Keratinocyte (primary cell): ENCODE data around the gene OPN4. TPM values are rescaled to one million over a fixed set of nuclear protein-coding genes. Genes with fewer than 3 reads are reported as not detected.

Source experiments
- DNase-seq: peaks from one replicate; pipeline ENCODE4 v3.0.0-alpha.2; 2011; ENCODE audit warnings: low read depth, missing footprints, low spot score
- FAIRE-seq: peaks from 2 replicates; lab custom pipeline; 2011; peaks lifted over from hg19 to GRCh38; lab: Jason Lieb, UNC
- H2AFZ ChIP-seq: 2 replicates; pipeline ENCODE4 v1.6.0; 2012; ENCODE audit warnings: low read length, control low read depth, inconsistent platforms; ENCODE audit not compliant: control insufficient read depth
- H3K27ac ChIP-seq: 2 replicates; pipeline ENCODE4 v1.5.1; 2011; ENCODE audit warnings: low read length; ENCODE audit not compliant: control insufficient read depth, insufficient read depth
- H3K27me3 ChIP-seq: 3 replicates; pipeline ENCODE4 v1.6.0; 2011; ENCODE audit warnings: low read length; ENCODE audit not compliant: control insufficient read depth, insufficient read depth; ENCODE audit errors: extremely low read depth
- H3K36me3 ChIP-seq, 2 experiments: 2 replicates in 1 of 2; 3 replicates in 1 of 2; pipeline ENCODE4 v1.5.1; 2011; ENCODE audit warnings: low read length in 2 of 2, mild to moderate bottlenecking in 1 of 2; ENCODE audit not compliant: control insufficient read depth in 2 of 2, insufficient read depth in 2 of 2; ENCODE audit errors: extremely low read depth in 1 of 2
- H3K4me1 ChIP-seq: 3 replicates; pipeline ENCODE4 v1.5.1; 2011; ENCODE audit warnings: low read length; ENCODE audit not compliant: control insufficient read depth, insufficient read depth; ENCODE audit errors: extremely low read depth
- H3K4me2 ChIP-seq: 3 replicates; pipeline ENCODE4 v1.6.0; 2011; ENCODE audit warnings: low read depth, low read length; ENCODE audit not compliant: control insufficient read depth, insufficient read depth; ENCODE audit errors: extremely low read depth
- H3K4me3 ChIP-seq, 3 experiments: fragments of 200-600 bp in 1 of 3; sonication (generic) in 1 of 3; 2 replicates in 2 of 3; 3 replicates in 1 of 3; pipeline ENCODE4 v1.5.1; 2011 to 2016; ENCODE audit warnings: low read length in 3 of 3, mild to moderate bottlenecking in 3 of 3, control low read depth in 2 of 3, inconsistent platforms in 1 of 3, low read depth in 1 of 3, mixed read lengths in 1 of 3, mixed run types in 1 of 3, moderate library complexity in 1 of 3; ENCODE audit not compliant: control insufficient read depth in 2 of 3, insufficient read depth in 2 of 3; ENCODE audit errors: extremely low read depth in 1 of 3
- H3K79me2 ChIP-seq: 2 replicates; pipeline ENCODE4 v1.6.0; 2012; ENCODE audit warnings: low read length; ENCODE audit not compliant: control insufficient read depth, insufficient read depth
- H3K9ac ChIP-seq: 3 replicates; pipeline ENCODE4 v1.6.0; 2011; ENCODE audit warnings: low read length; ENCODE audit not compliant: control insufficient read depth, insufficient read depth; ENCODE audit errors: extremely low read depth
- H3K9me1 ChIP-seq: 3 replicates; pipeline ENCODE4 v1.6.0; 2011; ENCODE audit warnings: low read length; ENCODE audit not compliant: control insufficient read depth, insufficient read depth; ENCODE audit errors: extremely low read depth
- H3K9me3 ChIP-seq: 2 replicates; pipeline ENCODE4 v1.5.1; 2012; ENCODE audit warnings: low read depth, low read length; ENCODE audit not compliant: control insufficient read depth
- H4K20me1 ChIP-seq: 3 replicates; pipeline ENCODE4 v1.6.0; 2011; ENCODE audit warnings: low read length; ENCODE audit not compliant: control insufficient read depth, insufficient read depth; ENCODE audit errors: extremely low read depth
- EZH2 ChIP-seq: IDR thresholded peaks from one replicate; pipeline ENCODE4 v1.6.1; 2012; ENCODE audit warnings: inconsistent platforms, mild to moderate bottlenecking, low read length, moderate library complexity
- dilution Hi-C: fragments of 300-500 bp; cut with MboI; formaldehyde crosslinking; loops from one replicate; pipeline ENCODE4 v1.7.0; 2020; ENCODE audit warnings: low sequenced_read_pairs; ENCODE audit not compliant: extremely low pct_ligation_motif_present
- polyA plus RNA-seq, 5 experiments: library from polyadenylated mRNA; depleted of rRNA in 3 of 5; stranded (reverse) in 3 of 5; stranded (forward) in 1 of 5; unstranded in 1 of 5; fragments of >200 nt; gene quantifications; 1 replicate in 1 of 5; 2 replicates in 3 of 5; 3 replicates in 1 of 5; pipeline versions ENCODE4 v1.2.1 to v1.2.3, GENCODE V29; 2011 to 2012; ENCODE audit warnings: missing spikeins in 2 of 5, low read depth in 1 of 5, low replicate concordance in 1 of 5
- TF ChIP-seq, protein P1 (sequence below), 3 experiments: IDR thresholded peaks in 1 of 3; conservative IDR thresholded peaks in 1 of 3; optimal IDR thresholded peaks in 1 of 3; 2 replicates in 2 of 3; 3 replicates in 1 of 3; pipeline versions ENCODE3 to v1.5.1; 2011; ENCODE audit warnings: low read length in 3 of 3, mild to moderate bottlenecking in 3 of 3, moderate library complexity in 2 of 3, control low read depth in 1 of 3, inconsistent platforms in 1 of 3; ENCODE audit not compliant: insufficient read depth in 2 of 3; ENCODE audit errors: extremely low read depth in 1 of 3

OPN4 gene
- polyA plus RNA-seq, 1 donor (not counting 4 experiments of a cell fraction or from before 2014, with no cell fraction given), result not detected

GRCh38 chr10:86686972-86687371 lies 32.6 kb downstream of the OPN4 start:
- FAIRE-seq, result no peak
- TF ChIP-seq EZH2, result no peak
- TF ChIP-seq, protein P1, sequence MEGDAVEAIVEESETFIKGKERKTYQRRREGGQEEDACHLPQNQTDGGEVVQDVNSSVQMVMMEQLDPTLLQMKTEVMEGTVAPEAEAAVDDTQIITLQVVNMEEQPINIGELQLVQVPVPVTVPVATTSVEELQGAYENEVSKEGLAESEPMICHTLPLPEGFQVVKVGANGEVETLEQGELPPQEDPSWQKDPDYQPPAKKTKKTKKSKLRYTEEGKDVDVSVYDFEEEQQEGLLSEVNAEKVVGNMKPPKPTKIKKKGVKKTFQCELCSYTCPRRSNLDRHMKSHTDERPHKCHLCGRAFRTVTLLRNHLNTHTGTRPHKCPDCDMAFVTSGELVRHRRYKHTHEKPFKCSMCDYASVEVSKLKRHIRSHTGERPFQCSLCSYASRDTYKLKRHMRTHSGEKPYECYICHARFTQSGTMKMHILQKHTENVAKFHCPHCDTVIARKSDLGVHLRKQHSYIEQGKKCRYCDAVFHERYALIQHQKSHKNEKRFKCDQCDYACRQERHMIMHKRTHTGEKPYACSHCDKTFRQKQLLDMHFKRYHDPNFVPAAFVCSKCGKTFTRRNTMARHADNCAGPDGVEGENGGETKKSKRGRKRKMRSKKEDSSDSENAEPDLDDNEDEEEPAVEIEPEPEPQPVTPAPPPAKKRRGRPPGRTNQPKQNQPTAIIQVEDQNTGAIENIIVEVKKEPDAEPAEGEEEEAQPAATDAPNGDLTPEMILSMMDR (optimal IDR thresholded peaks at IDR 0.05 in 1 of 3, IDR thresholded peaks at IDR 0.05 in 1 of 3, conservative IDR thresholded peaks at IDR 0.05 in 1 of 3; ENCODE audit: extremely low read depth in 1 of 3, insufficient read depth in 2 of 3, low read length in 3 of 3), result no peak
- no peak overlapping the region for H3K9ac ChIP-seq

DNA sequence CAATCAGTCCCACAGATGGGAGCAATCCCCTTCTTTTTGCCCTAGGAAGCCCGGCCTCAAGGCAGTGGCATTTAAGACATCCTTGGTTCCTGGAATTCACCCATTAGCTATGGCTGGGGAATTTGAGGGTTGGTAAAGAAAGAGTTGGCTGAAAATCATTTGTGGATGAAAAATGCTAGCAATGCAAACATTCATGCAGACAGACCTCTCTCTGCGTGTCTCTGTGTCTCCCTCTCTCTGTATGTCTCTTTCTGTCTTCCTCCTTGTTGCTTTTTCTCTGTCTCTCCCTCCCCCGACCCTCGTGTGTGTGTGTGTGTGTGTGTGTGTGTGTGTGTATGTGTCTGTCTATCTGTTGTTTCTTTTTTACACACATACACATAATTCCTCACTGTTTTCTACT lies 33.4 kb downstream of the OPN4 start:
- Histone ChIP-seq H3K4me1 (no peaks in the 10 kb centered on the region), H3K27ac (no peak overlapping the region), H3K4me2 (no peak overlapping the region), H3K9me1 (no peaks in the 10 kb centered on the region), H2AFZ (no peak overlapping the region), H4K20me1 (no peaks in the 10 kb centered on the region), H3K4me3 (no peak overlapping the region), H3K79me2 (no peaks in the 10 kb centered on the region), H3K27me3 (peaks cover 27% of the 10 kb centered on the region), H3K36me3 (no peaks in the 10 kb centered on the region), H3K9me3 (no peaks in the 10 kb centered on the region), H3K9ac (no peak overlapping the region)
- DNase-seq (no peak), FAIRE-seq (no peak)
- TF ChIP-seq, protein P1 (optimal IDR thresholded peaks at IDR 0.05 in 1 of 3, IDR thresholded peaks at IDR 0.05 in 1 of 3, conservative IDR thresholded peaks at IDR 0.05 in 1 of 3; ENCODE audit: extremely low read depth in 1 of 3, insufficient read depth in 2 of 3, low read length in 3 of 3), result no peak
- TF ChIP-seq EZH2, result no peak
- dilution Hi-C loops, result no loop called here

More at GRCh38 chr10:86686972-86687371, 32.6 kb downstream of the OPN4 start:
- Histone ChIP-seq H3K79me2 (no peaks in the 10 kb centered on the region), H3K4me1 (no peaks in the 10 kb centered on the region), H3K4me3 (no peak overlapping the region), H3K27me3 (peaks cover 31% of the 10 kb centered on the region), H4K20me1 (no peaks in the 10 kb centered on the region), H3K36me3 (no peaks in the 10 kb centered on the region), H2AFZ (no peak overlapping the region), H3K4me2 (no peak overlapping the region), H3K9me3 (no peaks in the 10 kb centered on the region), H3K27ac (no peak overlapping the region), H3K9me1 (no peaks in the 10 kb centered on the region)
- no peak for DNase-seq
- dilution Hi-C loops, result no loop called here
